GM12878 (cell line): ENCODE measurements around the gene PRKCZ. TPM values are rescaled to one million over a fixed set of nuclear protein-coding genes. Genes with fewer than 3 reads are reported as not detected.

ENCODE experiments used
- ATAC-seq: fragments of 200-7000 bp; cut with Tn5 transposase; 3 replicates; pipeline ENCODE4 v1.9.1; 2020; ENCODE audit warnings: mild to moderate bottlenecking, moderate library complexity
- BruUV-seq: library from RNA; stranded (reverse); fragments of 400-500 nt; replicated peaks from 2 replicates; lab custom pipeline; 2021; lab: Mats Ljungman, UMichigan
- CTCF ChIA-PET: fragments of 300-600 bp; sonication (Branson Sonifier 250); formaldehyde crosslinking; extraction: SDS; loops from one replicate; lab custom pipeline; 2021; ENCODE audit warnings: inconsistent platforms; lab: Yijun Ruan, JAX
- POLR2A ChIA-PET: fragments of 350-600 bp; formaldehyde crosslinking; extraction: SDS; loops from one replicate; lab custom pipeline; 2021; ENCODE audit warnings: inconsistent platforms; lab: Charles Lee
- RAD21 ChIA-PET: fragments of 300-600 bp; sonication (Branson Sonifier 250); formaldehyde crosslinking; loops from one replicate; lab custom pipeline; 2023; ENCODE audit warnings: antibody characterized with exemption; ENCODE audit not compliant: unreplicated experiment; lab: Charles Lee
- SMC1A ChIA-PET: fragments of 300-600 bp; sonication (Branson Sonifier 250); formaldehyde crosslinking; loops from one replicate; lab custom pipeline; 2023; ENCODE audit not compliant: unreplicated experiment, uncharacterized antibody; lab: Charles Lee
- DNase-seq: peaks from one replicate; pipeline ENCODE4 v3.0.0-alpha.2; 2011; ENCODE audit warnings: low read depth, low spot score
- FAIRE-seq: peaks from 3 replicates; lab custom pipeline; 2011; peaks lifted over from hg19 to GRCh38; lab: Jason Lieb, UNC
- H2AFZ ChIP-seq: 2 replicates; pipeline ENCODE4 v1.6.0; 2011; ENCODE audit warnings: low read depth, low read length, control low read depth; ENCODE audit not compliant: control insufficient read depth
- H3K27ac ChIP-seq: 2 replicates; pipeline ENCODE4 v1.5.1; 2011; ENCODE audit warnings: control low read depth; ENCODE audit not compliant: control insufficient read depth, insufficient read depth
- H3K27me3 ChIP-seq, 2 experiments: replicated peaks in 1 of 2; 2 replicates each; pipeline versions ENCODE4 v1.6.0 to v1.6.1; 2011; ENCODE audit warnings: low read length in 1 of 2; ENCODE audit not compliant: control insufficient read depth in 2 of 2, insufficient read depth in 2 of 2
- H3K36me3 ChIP-seq, 2 experiments: 2 replicates each; pipeline ENCODE4 v1.5.1; 2011; ENCODE audit warnings: low read length in 1 of 2; ENCODE audit not compliant: control insufficient read depth in 2 of 2, insufficient read depth in 2 of 2
- H3K4me1 ChIP-seq: 2 replicates; pipeline ENCODE4 v1.6.1; 2011; ENCODE audit warnings: mild to moderate bottlenecking, low read length, moderate library complexity, mixed read lengths; ENCODE audit not compliant: control insufficient read depth, insufficient read depth
- H3K4me2 ChIP-seq: 2 replicates; pipeline ENCODE4 v1.6.0; 2011; ENCODE audit warnings: control low read depth; ENCODE audit not compliant: control insufficient read depth, insufficient read depth
- H3K4me3 ChIP-seq: fragments of 200-600 bp; sonication (generic); 2 replicates; pipeline ENCODE4 v1.5.1; 2016
- H3K79me2 ChIP-seq: 2 replicates; pipeline ENCODE4 v1.6.0; 2011; ENCODE audit warnings: low read length; ENCODE audit not compliant: control insufficient read depth, insufficient read depth
- H3K9ac ChIP-seq: 2 replicates; pipeline ENCODE4 v1.8.0; 2011; ENCODE audit warnings: low read length, control low read depth, mixed read lengths; ENCODE audit not compliant: control insufficient read depth, insufficient read depth
- H3K9me3 ChIP-seq: replicated peaks from 3 replicates; pipeline ENCODE4 v1.5.1; 2011; ENCODE audit warnings: mild to moderate bottlenecking, low read length; ENCODE audit not compliant: control insufficient read depth, insufficient read depth
- H4K20me1 ChIP-seq: 2 replicates; pipeline ENCODE4 v1.6.0; 2011; ENCODE audit not compliant: control insufficient read depth, insufficient read depth
- CHD1 ChIP-seq: IDR thresholded peaks from 2 replicates; pipeline ENCODE4 v1.6.1; 2012; ENCODE audit warnings: low read depth, low read length, improper control_type of control experiment
- MYC ChIP-seq: IDR thresholded peaks from 2 replicates; pipeline ENCODE4 v1.6.1; 2011; ENCODE audit warnings: mild to moderate bottlenecking, low read length, moderate library complexity, inconsistent platforms; ENCODE audit not compliant: insufficient read depth, insufficient replicate concordance, insufficient read length, severe bottlenecking
- TAF1 ChIP-seq: IDR thresholded peaks from 2 replicates; pipeline ENCODE4 v1.6.1; 2011; ENCODE audit warnings: mild to moderate bottlenecking, low read depth, low read length, borderline replicate concordance
- WGBS: methylation state at CpG from one replicate; pipeline ENCODE4 v1.1.6; 2016; ENCODE audit warnings: low lambda C conversion rate; ENCODE audit not compliant: insufficient replicate concordance, insufficient coverage; ENCODE audit errors: missing lambda C conversion rate; 5-methylcytosine and 5-hydroxymethylcytosine counted together
- in situ Hi-C: fragments of 300-500 bp; cut with MboI; formaldehyde crosslinking; loops from 9 replicates; pipeline ENCODE4 v1.14.3; 2018; ENCODE audit warnings: mixed read lengths
- intact Hi-C: fragments of 100-400 bp; cut with micrococcal nuclease; formaldehyde crosslinking; loops from one replicate; pipeline ENCODE4 v1.14.2; 2022; ENCODE audit not compliant: unreplicated experiment
- polyA plus RNA-seq, 11 experiments: library from polyadenylated mRNA; depleted of rRNA in 4 of 11; unstranded in 6 of 11; stranded (reverse) in 5 of 11; fragments of >200 nt; fragmentation: Nextera tagmentation in 4 of 11; fragmentation: Illumina TruSeq in 1 of 11; extraction: Ambion mirVana in 4 of 11; extraction: Trizol in 1 of 11; gene quantifications; 1 replicate in 1 of 11; 2 replicates in 10 of 11; pipeline versions ENCODE4 v1.2.1 to v1.2.3, GENCODE V29; 2011 to 2016; ENCODE audit warnings: inconsistent platforms in 2 of 11, missing spikeins in 2 of 11, low read depth in 1 of 11
- total RNA-seq, 4 experiments: library from RNA; depleted of rRNA in 3 of 4; stranded (reverse); fragments of >200 nt in 3 of 4; fragmentation: Illumina TruSeq in 1 of 4; extraction: Trizol in 1 of 4; gene quantifications; 2 replicates each; pipeline versions ENCODE4 v1.2.1 to v1.2.3, GENCODE V29; 2013 to 2021
- TF ChIP-seq, protein P1 (sequence below): fragments of 450-650 bp; IDR thresholded peaks from 2 replicates; pipeline ENCODE4 v1.6.1; 2016; ENCODE audit warnings: mild to moderate bottlenecking
- TF ChIP-seq, protein P2 (sequence below): IDR thresholded peaks from 2 replicates; pipeline ENCODE4 v1.6.1; 2011; ENCODE audit warnings: borderline replicate concordance, low read depth, mild to moderate bottlenecking, moderate library complexity, mixed read lengths, low read length; ENCODE audit not compliant: insufficient read depth; ENCODE audit errors: extremely low read length
- TF ChIP-seq, protein P3 (sequence below), 3 experiments: IDR thresholded peaks in 2 of 3; conservative IDR thresholded peaks in 1 of 3; 2 replicates each; pipeline ENCODE4 v1.5.1; 2011; ENCODE audit warnings: low read depth in 3 of 3, low read length in 3 of 3, mild to moderate bottlenecking in 3 of 3, control low read depth in 2 of 3, moderate library complexity in 2 of 3, inconsistent platforms in 1 of 3, mixed read lengths in 1 of 3; ENCODE audit not compliant: control insufficient read depth in 2 of 3, insufficient read depth in 1 of 3; ENCODE audit errors: extremely low read depth in 1 of 3

The PRKCZ gene
- total and polyA plus RNA-seq, 10 of the 15 experiments (the other 5 are each of a cell fraction or from before 2014, with no cell fraction given) = 0.05 to 1.9 (median 0.64) TPM; not detected in 1

DNA sequence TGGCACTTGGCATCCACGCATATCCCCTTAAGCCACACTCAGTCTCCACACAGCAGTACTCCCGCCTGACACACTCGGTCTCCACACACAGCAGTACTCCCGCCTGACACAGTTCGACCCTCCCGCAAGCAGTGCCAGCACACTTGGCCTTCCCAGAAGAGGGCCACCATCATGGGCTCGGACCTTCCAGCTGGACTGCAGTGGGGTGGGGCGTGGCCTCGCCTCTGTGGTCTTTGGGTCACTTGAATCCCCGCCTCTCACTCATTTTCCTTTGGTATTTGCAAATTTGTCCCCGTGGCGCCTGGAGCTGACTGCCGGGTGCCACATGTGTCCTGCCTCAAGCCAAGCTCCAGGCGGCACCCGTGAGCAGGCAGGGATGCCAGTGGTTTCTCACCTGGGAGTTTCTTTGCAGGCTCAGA, 80.7 kb downstream of the PRKCZ start:
- TF ChIP-seq CHD1 = no peak
- TF ChIP-seq, protein P1, sequence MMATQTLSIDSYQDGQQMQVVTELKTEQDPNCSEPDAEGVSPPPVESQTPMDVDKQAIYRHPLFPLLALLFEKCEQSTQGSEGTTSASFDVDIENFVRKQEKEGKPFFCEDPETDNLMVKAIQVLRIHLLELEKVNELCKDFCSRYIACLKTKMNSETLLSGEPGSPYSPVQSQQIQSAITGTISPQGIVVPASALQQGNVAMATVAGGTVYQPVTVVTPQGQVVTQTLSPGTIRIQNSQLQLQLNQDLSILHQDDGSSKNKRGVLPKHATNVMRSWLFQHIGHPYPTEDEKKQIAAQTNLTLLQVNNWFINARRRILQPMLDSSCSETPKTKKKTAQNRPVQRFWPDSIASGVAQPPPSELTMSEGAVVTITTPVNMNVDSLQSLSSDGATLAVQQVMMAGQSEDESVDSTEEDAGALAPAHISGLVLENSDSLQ = no peak
- no peak for TF ChIP-seq MYC
- TF ChIP-seq, protein P2, sequence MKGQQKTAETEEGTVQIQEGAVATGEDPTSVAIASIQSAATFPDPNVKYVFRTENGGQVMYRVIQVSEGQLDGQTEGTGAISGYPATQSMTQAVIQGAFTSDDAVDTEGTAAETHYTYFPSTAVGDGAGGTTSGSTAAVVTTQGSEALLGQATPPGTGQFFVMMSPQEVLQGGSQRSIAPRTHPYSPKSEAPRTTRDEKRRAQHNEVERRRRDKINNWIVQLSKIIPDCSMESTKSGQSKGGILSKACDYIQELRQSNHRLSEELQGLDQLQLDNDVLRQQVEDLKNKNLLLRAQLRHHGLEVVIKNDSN = no peak
- TF ChIP-seq, protein P3, sequence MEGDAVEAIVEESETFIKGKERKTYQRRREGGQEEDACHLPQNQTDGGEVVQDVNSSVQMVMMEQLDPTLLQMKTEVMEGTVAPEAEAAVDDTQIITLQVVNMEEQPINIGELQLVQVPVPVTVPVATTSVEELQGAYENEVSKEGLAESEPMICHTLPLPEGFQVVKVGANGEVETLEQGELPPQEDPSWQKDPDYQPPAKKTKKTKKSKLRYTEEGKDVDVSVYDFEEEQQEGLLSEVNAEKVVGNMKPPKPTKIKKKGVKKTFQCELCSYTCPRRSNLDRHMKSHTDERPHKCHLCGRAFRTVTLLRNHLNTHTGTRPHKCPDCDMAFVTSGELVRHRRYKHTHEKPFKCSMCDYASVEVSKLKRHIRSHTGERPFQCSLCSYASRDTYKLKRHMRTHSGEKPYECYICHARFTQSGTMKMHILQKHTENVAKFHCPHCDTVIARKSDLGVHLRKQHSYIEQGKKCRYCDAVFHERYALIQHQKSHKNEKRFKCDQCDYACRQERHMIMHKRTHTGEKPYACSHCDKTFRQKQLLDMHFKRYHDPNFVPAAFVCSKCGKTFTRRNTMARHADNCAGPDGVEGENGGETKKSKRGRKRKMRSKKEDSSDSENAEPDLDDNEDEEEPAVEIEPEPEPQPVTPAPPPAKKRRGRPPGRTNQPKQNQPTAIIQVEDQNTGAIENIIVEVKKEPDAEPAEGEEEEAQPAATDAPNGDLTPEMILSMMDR (IDR thresholded peaks at IDR 0.05 in 2 of 3, conservative IDR thresholded peaks at IDR 0.05 in 1 of 3; ENCODE audit: control insufficient read depth in 2 of 3, extremely low read depth in 1 of 3, insufficient read depth in 1 of 3, low read depth in 3 of 3, low read length in 3 of 3) = peak in 1 of 3 experiments; percentile 15; a peak in 1 of 6 replicates
- no peak for TF ChIP-seq TAF1
- Histone ChIP-seq H3K36me3 (no peaks in the 10 kb centered on the region), H3K9ac (no peak overlapping the region), H3K4me3 (no peak overlapping the region), H2AFZ (no peak overlapping the region), H3K4me2 (no peak overlapping the region), H4K20me1 (no peaks in the 10 kb centered on the region), H3K27me3 (no peaks in the 10 kb centered on the region), H3K9me3 (no peaks in the 10 kb centered on the region), H3K79me2 (no peaks in the 10 kb centered on the region), H3K4me1 (peaks cover 11% of the 10 kb centered on the region), H3K27ac (no peak overlapping the region)
- CTCF ChIA-PET = interaction anchor here (0.7 kb wide), 1 partner anchor 16 kb away, joined by 3 read pairs; no protein-coding TSS in a partner anchor
- WGBS = 77% methylated on average over 15 of the region's 15 CpGs
- no peak for FAIRE-seq
- POLR2A ChIA-PET = interaction anchor here (0.6 kb wide), 1 partner anchor 178 kb away, joined by 10 read pairs; no protein-coding TSS in a partner anchor
- no TSS peak for BruUV-seq
- RAD21 ChIA-PET = no interaction called here
- ATAC-seq = no peak
- in situ Hi-C loops (no loop called here), intact Hi-C loops (no loop called here)
- no peak for DNase-seq
- SMC1A ChIA-PET = no interaction called here
